NOMO-1 (cell line): Measurements from ENCODE around the gene TTC27.
"Not testable (repeated sequence)": the region's sequence is repeated elsewhere in the genome, so short reads cannot be mapped to it uniquely, and the experiment has no call there.

Experiments
- DNase-seq, 2 experiments: peaks; one replicate each; lab custom pipeline; 2025; ENCODE audit not compliant: unreplicated experiment in 2 of 2; lab: John Stamatoyannopoulos, UW

Gene TTC27

DNA sequence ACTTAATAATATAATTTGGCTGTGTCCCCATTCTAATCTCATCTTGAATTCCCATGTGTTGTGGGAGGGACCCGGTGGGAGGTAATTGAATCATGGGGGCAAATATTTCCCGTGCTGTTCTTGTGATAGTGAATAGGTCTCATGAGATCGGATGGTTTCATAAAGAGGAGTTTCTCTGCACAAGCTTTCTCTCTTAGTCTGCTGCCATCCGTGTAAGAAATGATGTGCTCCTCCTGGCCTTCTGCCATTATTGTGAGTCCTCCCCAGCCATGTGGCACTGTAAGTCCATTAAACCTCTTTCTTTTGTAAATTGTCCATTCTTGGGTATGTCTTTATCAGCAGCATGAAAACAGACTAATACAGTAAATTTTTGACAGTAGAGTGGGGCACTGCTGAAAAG, 216.4 kb downstream of the TTC27 start:
- DNase-seq: no peak

DNA sequence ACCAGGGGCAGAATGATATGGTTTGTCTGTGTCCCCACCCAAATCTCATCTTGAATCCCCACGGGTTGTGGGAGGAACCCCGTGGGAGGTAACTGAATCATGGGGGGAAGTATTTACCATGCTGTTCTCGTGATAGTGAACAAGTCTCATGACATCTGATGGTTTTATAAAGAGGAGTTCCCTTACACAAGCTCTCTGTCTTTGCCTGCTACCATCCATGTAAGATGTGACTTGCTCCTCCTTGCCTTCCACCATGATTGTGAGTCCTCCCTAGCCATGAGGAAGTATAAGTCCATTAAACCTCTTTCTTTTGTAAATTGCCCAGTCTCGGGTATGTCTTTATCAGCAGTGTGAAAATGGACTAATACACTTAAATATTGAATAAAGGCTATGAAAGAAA, 218.4 kb downstream of the TTC27 start:
- not testable (repeated sequence) for DNase-seq

DNA sequence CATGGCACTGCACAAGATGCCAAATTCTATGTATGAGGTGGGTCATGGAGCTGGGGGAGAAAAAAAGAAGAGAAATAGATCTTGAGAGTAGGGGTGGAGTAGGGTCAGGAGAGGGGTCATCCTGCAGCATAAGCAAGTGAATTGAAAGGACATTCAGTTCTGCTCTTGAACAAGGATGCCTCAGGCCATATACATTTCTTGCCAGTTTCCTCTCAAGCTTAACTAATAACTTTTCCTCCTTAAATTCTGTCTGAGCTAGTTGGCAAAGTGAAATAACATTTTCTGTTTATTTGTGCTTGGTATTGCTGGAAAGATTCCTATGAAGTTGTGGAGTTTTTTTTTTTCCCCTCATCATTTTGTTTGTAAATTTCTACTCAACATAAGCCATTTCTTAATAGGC, 219.9 kb downstream of the TTC27 start:
- no peak for DNase-seq

DNA sequence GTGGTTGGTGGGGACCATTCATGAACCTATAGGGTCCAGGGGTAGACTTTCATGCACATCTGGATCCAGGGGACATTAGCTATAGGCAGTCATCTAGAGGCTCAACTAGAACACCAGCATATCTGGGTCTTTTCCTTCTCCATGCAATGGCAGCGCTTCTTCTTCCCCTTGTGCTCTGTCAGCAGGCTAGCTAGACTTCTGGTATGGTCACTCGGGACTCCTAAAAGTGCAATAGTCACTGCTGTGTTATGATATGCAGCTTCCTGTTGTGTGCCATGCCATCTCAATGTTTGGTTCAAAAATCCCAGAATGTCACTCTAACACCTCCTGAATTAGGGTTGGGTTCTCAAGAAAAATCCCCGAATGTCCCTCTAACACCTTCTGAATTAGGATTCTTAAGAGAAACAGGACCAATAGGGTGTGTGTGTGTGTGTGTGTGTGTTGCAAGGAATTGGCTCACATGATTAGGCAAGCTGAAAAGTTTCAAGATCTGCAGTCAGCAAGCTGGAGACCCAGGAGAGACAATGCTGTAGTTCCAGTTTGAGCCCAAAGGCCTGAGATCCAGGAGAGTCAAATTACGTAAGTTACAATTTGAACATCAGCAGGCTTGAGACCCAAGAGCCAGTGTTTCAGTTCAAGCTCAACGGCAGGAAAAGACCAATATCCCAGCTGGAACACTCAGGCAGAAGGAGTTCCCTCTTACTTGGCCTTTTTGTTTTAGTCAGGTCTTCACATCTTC, 221.8 kb downstream of the TTC27 start:
- DNase-seq: no peak

DNA sequence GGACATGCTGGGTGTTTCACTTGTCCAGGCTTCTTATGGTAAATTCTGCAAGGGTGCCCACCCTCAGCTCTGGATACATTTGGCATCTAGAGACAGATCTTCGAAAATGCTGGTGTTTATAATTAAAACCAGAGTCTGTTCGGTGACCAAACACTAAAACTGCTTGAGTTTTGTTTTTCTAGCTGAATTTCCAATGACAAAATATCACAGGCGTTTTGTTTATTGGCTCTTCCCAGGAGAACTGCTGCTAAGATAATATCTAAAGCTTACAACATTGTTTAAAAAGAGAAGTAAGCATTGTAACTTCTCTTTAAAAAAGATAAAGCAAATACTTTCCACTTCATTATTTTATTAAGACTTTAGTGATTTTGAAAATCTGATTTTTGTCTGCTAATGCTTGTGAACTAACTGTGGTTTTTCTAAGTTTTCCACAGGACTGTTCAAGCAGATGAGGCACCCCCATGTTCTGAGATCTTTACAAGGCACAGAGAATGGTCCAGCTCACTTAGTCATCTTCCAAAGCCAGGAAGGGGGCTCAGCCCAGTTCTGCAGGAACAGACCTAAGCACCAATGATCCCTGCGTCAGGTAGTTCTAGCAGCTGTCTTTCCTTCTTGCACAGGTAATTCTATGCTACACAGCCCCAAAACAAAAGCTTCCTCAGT, 224.1 kb downstream of the TTC27 start:
- DNase-seq: no peak

DNA sequence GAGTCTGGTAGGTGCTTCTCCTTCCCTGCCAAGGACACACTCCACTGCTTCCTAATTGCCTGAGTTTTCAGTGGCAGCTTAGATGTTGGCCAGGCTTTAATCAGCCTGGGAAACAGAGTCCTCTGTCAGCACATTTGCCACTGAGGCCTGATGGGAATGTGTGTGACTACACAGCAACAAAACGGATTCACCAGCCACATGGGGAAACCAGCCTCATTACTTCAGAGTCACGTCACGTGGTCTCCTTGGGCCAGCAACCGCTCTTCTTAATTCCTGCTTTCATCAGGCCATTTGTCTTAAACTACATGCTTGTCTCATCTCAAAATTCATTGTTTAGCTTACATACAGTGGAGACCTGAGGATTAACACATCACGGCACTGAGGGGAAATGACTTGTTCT, 225.0 kb downstream of the TTC27 start:
- DNase-seq: no peak

DNA sequence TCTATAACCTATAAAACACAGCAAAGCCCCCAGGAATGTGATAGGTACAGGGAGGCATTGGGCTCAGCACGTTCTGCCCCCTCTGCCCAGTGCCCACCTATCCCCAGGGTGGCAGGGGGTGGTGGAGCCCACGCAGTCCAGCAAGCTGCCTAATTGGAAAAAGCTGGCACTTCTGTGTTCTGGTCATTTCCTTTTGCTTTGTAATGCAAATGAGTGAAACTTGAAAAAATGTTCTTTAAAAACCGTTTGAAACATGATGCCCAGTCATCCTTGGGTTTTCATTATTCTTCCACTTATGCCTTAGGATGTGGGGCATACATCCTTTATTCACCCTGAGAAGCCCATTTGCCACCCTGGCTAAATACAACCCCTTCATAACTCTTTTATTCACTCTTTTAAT, 229.0 kb downstream of the TTC27 start:
- DNase-seq: no peak

DNA sequence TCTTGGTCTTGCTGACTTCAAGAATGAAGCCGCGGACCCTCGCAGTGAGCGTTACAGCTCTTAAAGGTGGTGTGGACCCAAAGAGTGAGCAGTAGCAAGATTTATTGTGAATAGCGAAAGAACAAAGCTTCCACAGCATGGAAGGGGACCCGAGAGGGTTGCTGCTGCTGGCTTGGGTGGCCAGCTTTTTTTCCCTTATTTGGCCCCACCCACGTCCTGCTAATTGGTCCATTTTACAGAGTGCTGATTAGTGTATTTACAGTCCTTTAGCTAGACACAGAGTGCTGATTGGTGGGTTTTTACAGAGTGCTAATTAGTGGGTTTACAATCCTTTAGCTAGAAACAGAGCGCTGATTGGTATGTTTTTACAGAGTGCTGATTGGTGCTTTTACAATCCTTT, 230.9 kb downstream of the TTC27 start:
- DNase-seq: no peak

DNA sequence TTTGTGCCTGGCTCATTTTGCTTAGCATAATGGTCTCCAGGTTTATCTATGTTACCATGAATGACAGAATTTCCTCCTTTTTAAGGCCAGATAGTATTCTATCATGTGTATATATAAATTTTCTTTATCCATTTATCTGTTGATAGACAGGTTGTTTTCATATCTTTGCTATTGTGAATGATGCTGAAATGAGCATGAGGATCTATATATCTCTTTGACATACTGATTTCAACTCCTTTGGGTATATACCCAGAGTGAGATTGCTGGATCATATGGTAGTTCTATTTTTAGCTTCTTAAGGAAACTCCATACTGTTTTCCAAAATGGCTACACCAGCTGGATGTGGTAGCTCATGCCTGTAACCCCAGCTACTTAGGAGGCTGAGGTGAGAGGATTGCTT, 232.5 kb downstream of the TTC27 start:
- DNase-seq: no peak

DNA sequence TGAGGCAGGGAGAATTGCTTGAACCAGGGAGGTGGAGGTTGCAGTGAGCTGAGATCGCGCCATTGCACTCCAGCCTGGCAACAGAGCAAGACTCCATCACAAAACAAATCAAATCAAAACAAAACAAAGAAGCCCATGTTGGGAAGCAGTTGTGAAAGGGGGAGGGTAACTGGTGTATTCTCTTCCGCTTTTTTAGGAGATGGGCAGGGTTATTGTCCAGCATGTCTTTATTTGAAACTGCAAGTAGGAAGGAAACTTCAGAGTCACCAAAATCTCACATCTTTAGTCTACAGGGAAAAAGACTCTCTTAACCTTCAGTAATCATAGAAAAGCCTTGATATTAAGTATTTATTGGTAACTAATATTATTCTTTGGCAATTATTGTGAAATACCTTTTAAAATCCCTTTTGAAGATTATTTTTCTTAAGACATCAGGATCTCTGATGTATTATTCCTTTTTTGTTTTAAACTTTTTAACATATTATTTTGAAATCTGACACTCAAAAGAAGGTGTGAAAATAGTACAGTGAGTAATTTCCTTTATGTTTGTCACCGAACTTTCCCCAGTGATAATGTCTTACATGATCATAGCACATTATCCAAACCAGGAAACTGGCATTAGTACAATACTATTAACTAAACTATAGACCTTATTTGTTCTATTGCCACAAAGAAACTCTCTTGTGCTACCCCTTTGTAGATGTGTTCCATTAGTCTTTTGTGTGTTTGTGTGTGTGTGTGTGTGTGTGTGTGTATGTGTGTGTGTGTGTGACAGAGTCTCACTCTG, 234.6 kb downstream of the TTC27 start:
- DNase-seq: peak; percentile 33 to 58

DNA sequence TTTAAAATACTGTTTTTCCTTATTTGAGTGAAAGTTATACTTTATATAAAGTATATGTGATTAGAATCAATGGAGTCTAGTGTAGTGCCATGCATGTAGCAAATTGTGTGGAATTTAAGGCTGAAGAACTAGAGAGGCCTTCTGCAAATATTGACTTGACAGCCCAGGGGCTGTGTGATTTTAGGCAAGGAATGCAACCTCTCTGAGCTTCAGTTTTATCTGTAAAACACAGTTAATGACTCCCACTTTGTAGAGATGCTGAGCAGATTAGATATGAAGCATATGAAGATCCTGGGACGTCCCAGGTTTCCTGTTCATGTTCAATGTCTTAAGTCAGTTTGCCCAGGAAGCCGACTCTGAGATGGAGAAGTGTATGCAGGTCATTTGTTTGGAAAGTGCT, 235.5 kb downstream of the TTC27 start:
- DNase-seq: no peak

DNA sequence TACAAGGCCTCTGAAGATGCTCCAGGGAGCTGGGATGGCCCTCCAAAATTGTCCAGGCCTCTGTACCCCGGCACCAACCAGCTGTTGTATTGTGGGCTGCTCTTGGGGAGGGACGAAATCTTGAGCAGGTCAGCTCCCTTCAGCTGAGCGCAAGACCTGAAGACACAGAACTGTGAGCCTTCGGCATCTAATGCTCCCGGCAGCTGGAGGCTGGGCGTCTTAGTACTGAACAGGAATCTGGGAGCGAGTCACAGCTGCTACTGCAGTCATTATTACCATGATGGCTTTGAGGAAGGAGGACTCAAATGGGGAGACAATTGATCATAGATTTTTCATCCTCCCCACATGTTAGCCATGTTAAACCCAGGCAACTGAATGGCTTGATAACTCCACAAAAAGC, 236.0 kb downstream of the TTC27 start:
- DNase-seq: no peak

DNA sequence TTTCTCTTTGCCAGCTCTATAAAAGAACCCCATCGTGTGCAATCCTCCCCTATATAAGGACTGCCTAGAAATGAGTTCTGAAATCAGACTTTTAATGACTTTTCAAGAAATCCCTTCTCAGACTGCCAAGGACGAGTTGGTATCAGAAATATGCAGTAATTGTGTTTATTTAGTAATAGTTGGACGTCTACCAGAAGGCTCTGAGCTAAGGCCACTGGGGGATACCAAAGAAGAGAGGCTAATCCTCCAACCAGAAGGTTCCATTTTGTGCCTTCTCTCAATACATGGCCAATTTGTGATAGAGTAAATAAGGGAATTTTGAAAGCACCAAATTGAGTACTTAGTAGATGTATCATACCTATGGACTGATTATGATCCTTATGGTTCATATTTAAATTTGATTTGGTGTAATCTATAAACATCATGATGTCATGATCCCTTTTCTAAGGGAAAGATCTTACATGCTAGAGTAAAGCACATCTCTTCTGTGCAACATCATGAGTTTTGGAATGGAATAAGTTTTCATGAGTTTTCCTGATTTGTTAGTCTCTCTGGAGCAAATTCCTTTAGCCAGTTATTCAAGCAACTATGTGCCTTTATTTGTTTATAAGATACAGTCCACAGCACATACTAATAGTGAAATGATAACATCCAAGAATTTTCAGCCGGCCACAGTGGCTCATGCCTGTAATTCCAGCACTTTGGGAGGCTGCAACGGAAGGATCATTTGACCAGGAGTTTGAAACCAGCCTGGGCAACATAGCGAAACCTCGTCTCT, 236.7 kb downstream of the TTC27 start:
- DNase-seq: no peak

DNA sequence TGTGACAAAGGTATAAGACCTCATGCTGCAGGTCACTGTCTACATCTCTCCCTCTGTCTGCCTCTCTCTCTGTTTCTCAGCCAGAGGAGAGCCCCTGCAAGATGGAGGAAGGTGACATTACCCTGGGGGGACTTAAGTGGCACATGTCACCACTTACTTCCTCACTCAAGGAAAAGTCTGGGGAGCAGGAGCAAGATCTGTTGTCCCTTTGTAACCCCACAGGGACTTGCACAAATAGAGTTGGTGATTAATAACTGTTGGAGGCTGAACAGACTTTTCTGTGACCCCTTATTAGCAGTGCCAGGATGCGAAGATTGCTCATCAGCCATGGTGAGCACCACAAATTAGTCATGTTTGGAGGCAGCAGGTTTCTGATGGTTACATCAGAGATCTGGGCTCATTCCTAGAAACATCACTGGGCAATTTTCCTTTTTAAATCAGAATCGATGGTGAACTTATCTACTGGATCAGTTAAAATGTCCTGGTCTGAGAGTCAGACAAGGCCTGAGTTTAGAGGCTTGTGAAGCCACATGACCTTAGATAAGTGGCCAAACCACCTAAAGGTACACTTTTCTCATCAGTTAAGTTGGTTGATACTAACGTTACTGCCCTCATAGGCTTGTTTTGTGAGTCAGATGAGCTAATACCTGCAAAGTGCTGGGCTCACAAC, 237.7 kb downstream of the TTC27 start:
- no peak for DNase-seq

DNA sequence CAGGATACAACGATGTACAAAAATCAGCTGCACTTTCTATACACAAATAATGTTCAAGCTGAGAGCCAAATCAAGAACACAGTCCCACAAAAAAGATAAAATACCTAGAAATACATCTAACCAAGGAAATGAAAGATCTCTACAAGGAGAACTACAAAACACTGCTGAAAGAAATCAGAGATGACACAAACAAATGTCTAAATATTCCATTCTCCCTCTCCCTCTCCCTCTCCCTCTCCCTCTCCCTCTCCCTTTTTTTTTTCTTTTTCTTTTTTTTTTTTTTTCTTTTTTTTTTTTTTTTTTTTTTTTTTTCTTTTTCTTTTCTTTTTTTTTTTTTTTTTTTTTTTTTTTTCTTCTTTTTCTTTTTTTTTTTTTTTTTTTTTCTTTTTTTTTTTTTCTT, 238.6 kb downstream of the TTC27 start:
- DNase-seq: not testable (repeated sequence)
